ENCODE measurements around the gene CIART. TPM values are rescaled to one million over a fixed set of nuclear protein-coding genes. Genes with fewer than 3 reads are reported as not detected.
"Not testable (repeated sequence)": the region's sequence is repeated elsewhere in the genome, so short reads cannot be mapped to it uniquely, and the experiment has no call there.

Gene CIART
- total RNA-seq, 1 donor from 2014 or later = 3.9 TPM

DNA sequence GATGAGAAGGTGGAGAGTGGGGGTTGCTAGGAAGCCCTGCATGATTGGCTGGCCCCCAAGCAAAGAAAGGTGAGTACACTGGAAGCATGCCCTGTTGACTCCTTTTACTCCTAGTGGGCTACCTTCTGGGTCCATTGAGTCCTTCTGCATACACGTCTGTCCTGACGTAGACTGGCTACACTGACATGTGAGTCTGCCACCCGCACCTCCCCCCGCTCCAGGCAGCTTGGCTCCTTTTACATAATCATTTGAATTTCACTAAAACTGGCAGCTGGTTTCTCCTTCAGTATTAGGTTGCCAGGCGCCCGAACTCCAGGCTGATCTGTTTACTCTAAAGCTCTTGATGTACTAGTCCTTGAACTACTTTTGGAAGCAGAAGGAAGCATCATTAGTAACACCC, 20.0 kb downstream of the CIART start:
- no peak for DNase-seq (ENCODE audit: low spot score)
- no peaks in the 10 kb centered on the region for H3K9me3 Mint-ChIP-seq (ENCODE audit: low read depth)
- H3K36me3 Mint-ChIP-seq (ENCODE audit: low read depth) = peaks cover 16% of the 10 kb centered on the region
- H3K4me1 Mint-ChIP-seq (ENCODE audit: low read depth) = no peaks in the 10 kb centered on the region
- H3K27ac Mint-ChIP-seq (ENCODE audit: unreplicated experiment) = no peak overlapping the region
- no peak overlapping the region for H3K4me3 Mint-ChIP-seq (ENCODE audit: unreplicated experiment)
- TF ChIP-seq CTCF (IDR thresholded peaks at IDR 0.05) = no peak
- H3K27me3 Mint-ChIP-seq (ENCODE audit: low read depth) = no peaks in the 10 kb centered on the region

GRCh38 chr1:150302902-150303301, 20.5 kb downstream of the CIART start:
- no peaks in the 10 kb centered on the region for H3K27me3 Mint-ChIP-seq (ENCODE audit: low read depth)
- no peak overlapping the region for H3K27ac Mint-ChIP-seq (ENCODE audit: unreplicated experiment)
- no peak overlapping the region for H3K4me3 Mint-ChIP-seq (ENCODE audit: unreplicated experiment)
- no peaks in the 10 kb centered on the region for H3K9me3 Mint-ChIP-seq (ENCODE audit: low read depth)
- no peak for DNase-seq (ENCODE audit: low spot score)
- H3K4me1 Mint-ChIP-seq (ENCODE audit: low read depth) = no peaks in the 10 kb centered on the region
- peaks cover 17% of the 10 kb centered on the region for H3K36me3 Mint-ChIP-seq (ENCODE audit: low read depth)
- TF ChIP-seq CTCF (IDR thresholded peaks at IDR 0.05) = no peak

- not testable (repeated sequence) for H3K9me3 Mint-ChIP-seq (ENCODE audit: low read depth); DNase-seq (ENCODE audit: low spot score); H3K4me3 Mint-ChIP-seq (ENCODE audit: unreplicated experiment); H3K27ac Mint-ChIP-seq (ENCODE audit: unreplicated experiment); H3K27me3 Mint-ChIP-seq (ENCODE audit: low read depth); H3K4me1 Mint-ChIP-seq (ENCODE audit: low read depth)
- peaks cover 12% of the 10 kb centered on the region for H3K36me3 Mint-ChIP-seq (ENCODE audit: low read depth)
Observed at GRCh38 chr1:150308585-150308984, 26.2 kb downstream of the CIART start.

GRCh38 chr1:150309758-150310508, 27.6 kb downstream of the CIART start:
- H3K36me3 Mint-ChIP-seq (ENCODE audit: low read depth) = peaks cover 12% of the 10 kb centered on the region
- H3K27me3 Mint-ChIP-seq (ENCODE audit: low read depth) = no peaks in the 10 kb centered on the region
- no peak for DNase-seq (ENCODE audit: low spot score)
- H3K9me3 Mint-ChIP-seq (ENCODE audit: low read depth) = no peaks in the 10 kb centered on the region
- no peak for TF ChIP-seq CTCF (IDR thresholded peaks at IDR 0.05)
- no peak overlapping the region for H3K4me3 Mint-ChIP-seq (ENCODE audit: unreplicated experiment)
- H3K4me1 Mint-ChIP-seq (ENCODE audit: low read depth) = no peaks in the 10 kb centered on the region
- H3K27ac Mint-ChIP-seq (ENCODE audit: unreplicated experiment) = no peak overlapping the region

GRCh38 chr1:150311762-150312161, 29.4 kb downstream of the CIART start:
- Mint-ChIP-seq H3K4me3 (ENCODE audit: unreplicated experiment) (no peak overlapping the region), H3K36me3 (ENCODE audit: low read depth) (peaks cover 8% of the 10 kb centered on the region), H3K9me3 (ENCODE audit: low read depth) (no peaks in the 10 kb centered on the region), H3K4me1 (ENCODE audit: low read depth) (no peaks in the 10 kb centered on the region), H3K27me3 (ENCODE audit: low read depth) (no peaks in the 10 kb centered on the region), H3K27ac (ENCODE audit: unreplicated experiment) (no peak overlapping the region)
- DNase-seq (ENCODE audit: low spot score) = no peak
- no peak for TF ChIP-seq CTCF (IDR thresholded peaks at IDR 0.05)

- not testable (repeated sequence) for H3K4me3 Mint-ChIP-seq (ENCODE audit: unreplicated experiment); H3K27me3 Mint-ChIP-seq (ENCODE audit: low read depth); H3K36me3 Mint-ChIP-seq (ENCODE audit: low read depth); H3K4me1 Mint-ChIP-seq (ENCODE audit: low read depth); H3K27ac Mint-ChIP-seq (ENCODE audit: unreplicated experiment); DNase-seq (ENCODE audit: low spot score); H3K9me3 Mint-ChIP-seq (ENCODE audit: low read depth)
Observed at GRCh38 chr1:150314691-150315090, 32.3 kb downstream of the CIART start.
